Measurements from ENCODE around the gene IL17RB.

Gene IL17RB

GRCh38 chr3:53834429-53835095, 11.8 kb upstream of the IL17RB start:
- DNase-seq = peak in 1 of 2 donors; percentile 11
- no peak overlapping the region for H3K4me3 ChIP-seq
- TF ChIP-seq CTCF (IDR thresholded peaks at IDR 0.05) = no peak
- H3K4me1 ChIP-seq = no peaks in the 10 kb centered on the region
- H3K36me3 ChIP-seq = peaks cover 0 to 13% (median 0%) of the 10 kb centered on the region in 3 donors
- intact Hi-C loops (cut with DNase I; ENCODE audit: low total_unique reads) = no loop called here
- H3K27ac ChIP-seq = no peak overlapping the region
- H3K9me3 ChIP-seq = no peaks in the 10 kb centered on the region
- no peaks in the 10 kb centered on the region for H3K27me3 ChIP-seq

DNA sequence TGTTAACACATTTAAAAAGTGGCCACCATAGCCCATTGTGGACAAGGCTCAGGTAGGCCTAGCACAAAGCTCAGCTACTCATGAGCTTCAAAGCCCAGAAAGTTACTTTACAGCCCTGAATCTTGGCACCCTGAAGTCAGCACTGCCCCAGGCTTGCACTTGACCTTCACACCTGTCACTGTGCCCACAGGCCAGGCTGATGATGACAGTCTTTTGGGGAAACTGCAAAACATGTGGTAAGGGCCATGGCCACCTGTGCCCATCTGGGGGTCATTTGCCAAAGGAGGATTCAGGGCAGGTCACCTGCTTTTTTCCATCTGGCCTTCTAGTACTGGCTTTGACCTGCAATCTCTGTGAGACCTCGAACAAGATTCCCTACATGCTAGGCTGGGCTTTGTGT, 11.1 kb upstream of the IL17RB start:
- Histone ChIP-seq H3K27me3 (no peaks in the 10 kb centered on the region), H3K4me1 (no peaks in the 10 kb centered on the region), H3K36me3 (peaks cover 0 to 13% (median 0%) of the 10 kb centered on the region in 3 donors), H3K27ac (no peak overlapping the region), H3K9me3 (no peaks in the 10 kb centered on the region), H3K4me3 (no peak overlapping the region)
- DNase-seq = peak in 1 of 2 donors; percentile 19
- intact Hi-C loops (cut with DNase I; ENCODE audit: low total_unique reads) = no loop called here
- TF ChIP-seq CTCF (IDR thresholded peaks at IDR 0.05) = no peak

- intact Hi-C loops (cut with DNase I; ENCODE audit: low total_unique reads) = no loop called here
- DNase-seq = peak in 1 of 2 donors; percentile 53
- Histone ChIP-seq H3K27ac (no peak overlapping the region), H3K27me3 (no peaks in the 10 kb centered on the region), H3K4me3 (no peak overlapping the region), H3K9me3 (no peaks in the 10 kb centered on the region), H3K4me1 (no peaks in the 10 kb centered on the region), H3K36me3 (peaks cover 0 to 13% (median 0%) of the 10 kb centered on the region in 3 donors)
- TF ChIP-seq CTCF (IDR thresholded peaks at IDR 0.05) = no peak
Measured at GRCh38 chr3:53836084-53836872, 10.1 kb upstream of the IL17RB start.

DNA sequence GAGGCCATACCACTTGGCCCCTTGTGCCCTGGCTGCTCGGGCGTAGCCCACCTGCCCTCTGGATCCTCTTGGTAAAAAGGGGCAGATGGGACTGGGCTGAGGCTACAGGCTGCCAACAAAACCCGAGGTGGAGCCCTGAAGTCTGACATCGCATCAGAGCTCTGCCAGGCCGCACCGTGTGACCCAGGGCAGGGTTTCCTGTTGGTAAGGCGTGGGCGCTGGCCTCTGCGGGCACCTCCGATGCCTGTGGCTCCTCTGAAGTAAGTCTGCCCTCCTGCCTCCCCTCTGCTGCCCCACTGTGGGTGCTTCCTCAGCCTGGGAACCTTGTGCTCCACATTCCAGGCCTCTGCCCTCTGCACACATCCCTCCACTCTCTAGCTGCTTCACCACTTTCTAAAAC, 9.0 kb upstream of the IL17RB start:
- DNase-seq = peak in 1 of 2 donors; percentile 54
- no peaks in the 10 kb centered on the region for H3K4me1 ChIP-seq
- TF ChIP-seq CTCF (IDR thresholded peaks at IDR 0.05) = no peak

DNA sequence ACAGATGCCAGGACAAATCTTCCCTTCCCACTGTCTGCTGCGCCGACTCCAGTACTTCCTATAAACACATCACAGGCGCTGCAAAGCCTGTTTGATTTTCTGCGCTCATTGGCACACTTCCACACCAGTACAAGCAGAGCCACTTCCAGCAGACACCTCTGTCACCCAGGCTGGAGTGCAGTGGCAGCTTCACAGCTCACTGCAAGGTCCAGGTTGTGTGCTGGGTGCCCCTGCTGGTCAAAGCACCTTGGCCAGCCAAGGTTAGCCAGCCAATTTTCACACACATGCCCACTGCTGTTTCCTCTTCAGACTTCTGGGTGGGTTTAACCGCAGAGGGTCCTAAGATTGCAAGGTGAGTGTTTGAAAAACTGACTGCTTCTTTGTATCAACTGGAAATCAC, 5.1 kb upstream of the IL17RB start:
- Histone ChIP-seq H3K27me3 (no peaks in the 10 kb centered on the region), H3K4me1 (peaks cover 0 to 29% (median 1%) of the 10 kb centered on the region in 4 donors), H3K4me3 (no peak overlapping the region), H3K27ac (no peak overlapping the region), H3K36me3 (peaks cover 0 to 13% (median 0%) of the 10 kb centered on the region in 3 donors), H3K9me3 (no peaks in the 10 kb centered on the region)
- intact Hi-C loops (cut with DNase I; ENCODE audit: low total_unique reads) = no loop called here
- DNase-seq = no peak
- no peak for TF ChIP-seq CTCF (IDR thresholded peaks at IDR 0.05)

More for the DNA sequence above, 9.0 kb upstream of the IL17RB start:
- intact Hi-C loops (cut with DNase I; ENCODE audit: low total_unique reads) = no loop called here
- Histone ChIP-seq H3K9me3 (no peaks in the 10 kb centered on the region), H3K27me3 (no peaks in the 10 kb centered on the region), H3K4me3 (no peak overlapping the region), H3K27ac (no peak overlapping the region), H3K36me3 (peaks cover 0 to 13% (median 0%) of the 10 kb centered on the region in 3 donors)

Data from tibial artery (tissue), 4 donors.